Measurements from ENCODE around the gene RNF19B. TPM values are rescaled to one million over a fixed set of nuclear protein-coding genes. Genes with fewer than 3 reads are reported as not detected.

The RNF19B gene
- total and polyA plus RNA-seq, 10 of the 15 experiments (the other 5 are each of a cell fraction or from before 2014, with no cell fraction given) = 2.8 to 32.6 (median 16.6) TPM

- TF ChIP-seq MXI1 (IDR thresholded peaks at IDR 0.05; ENCODE audit: low read depth, low read length) (no peak), ASH2L (IDR thresholded peaks at IDR 0.05; ENCODE audit: borderline replicate concordance, low read depth) (no peak), RBBP5 (conservative IDR thresholded peaks at IDR 0.05) (no peak)
- Histone ChIP-seq H3K4me1 (ENCODE audit: control insufficient read depth, insufficient read depth, low read length) (no peaks in the 10 kb centered on the region), H4K20me1 (ENCODE audit: control insufficient read depth, insufficient read depth) (no peaks in the 10 kb centered on the region), H3K27me3 (replicated peaks in 1 of 2; ENCODE audit: control insufficient read depth in 2 of 2, insufficient read depth in 2 of 2, low read length in 1 of 2) (no peaks in the 10 kb centered on the region), H3K79me2 (ENCODE audit: control insufficient read depth, insufficient read depth, low read length) (no peaks in the 10 kb centered on the region), H2AFZ (ENCODE audit: control insufficient read depth, low read depth, low read length) (no peak overlapping the region), H3K36me3 (ENCODE audit: control insufficient read depth in 2 of 2, insufficient read depth in 2 of 2, low read length in 1 of 2) (peaks cover 5 to 7% of the 10 kb centered on the region in 2 experiments; a peak in 3 of 4 replicates), H3K4me3 (no peak overlapping the region), H3K4me2 (ENCODE audit: control insufficient read depth, insufficient read depth) (no peak overlapping the region), H3K9ac (ENCODE audit: control insufficient read depth, insufficient read depth, low read length) (no peak overlapping the region), H3K27ac (ENCODE audit: control insufficient read depth, insufficient read depth) (no peak overlapping the region), H3K9me3 (replicated peaks; ENCODE audit: control insufficient read depth, insufficient read depth, low read length) (no peaks in the 10 kb centered on the region)
- ChIA-PET POLR2A (interaction anchor here (1.9 kb wide), 1 partner anchor 30 kb away, joined by 5 read pairs; the partner anchor contains the start of gene RNF19B), CTCF (interaction anchor here (0.7 to 8.1 kb wide), 37 partner anchors 9 to 429 kb away, joined by 3 to 183 read pairs (median 6); partner anchors contain the start of gene AZIN2), SMC1A (ENCODE audit: uncharacterized antibody, unreplicated experiment) (interaction anchor here (0.7 to 8.4 kb wide), 19 partner anchors 10 to 193 kb away, joined by 3 to 110 read pairs (median 7); no protein-coding TSS in a partner anchor), RAD21 (ENCODE audit: unreplicated experiment) (interaction anchor here (0.7 to 5.4 kb wide), 18 partner anchors 13 to 193 kb away, joined by 3 to 67 read pairs (median 4); partner anchors contain the start of gene RNF19B)
- intact Hi-C loops (cut with micrococcal nuclease; ENCODE audit: unreplicated experiment) = loop anchor here (1.0 kb wide), 3 partner anchors 73 to 152 kb away; no protein-coding TSS in a partner anchor
- in situ Hi-C loops (cut with MboI) = loop anchor here (5.0 to 25.0 kb wide), 3 partner anchors 73 to 678 kb away; no protein-coding TSS in a partner anchor
- 66% methylated on average over 3 of the region's 3 CpGs for WGBS (ENCODE audit: insufficient coverage, insufficient replicate concordance, low lambda C conversion rate, missing lambda C conversion rate)
- no peak for FAIRE-seq
- ATAC-seq = peak; percentile 46
- no TSS peak for BruUV-seq (replicated peaks)
- no peak for DNase-seq (ENCODE audit: low read depth, low spot score)
Observed at GRCh38 chr1:32933742-32934322, 30.8 kb downstream of the RNF19B start.

GRCh38 chr1:32931760-32932159, 32.8 kb downstream of the RNF19B start:
- no peaks in the 10 kb centered on the region for H3K9me3 ChIP-seq (replicated peaks; ENCODE audit: control insufficient read depth, insufficient read depth, low read length)
- in situ Hi-C loops (cut with MboI) = loop anchor here (5.0 to 25.0 kb wide), 3 partner anchors 76 to 681 kb away; no protein-coding TSS in a partner anchor
- no peak overlapping the region for H3K27ac ChIP-seq (ENCODE audit: control insufficient read depth, insufficient read depth)
- FAIRE-seq (no peak), ATAC-seq (no peak), DNase-seq (ENCODE audit: low read depth, low spot score) (no peak)
- peaks cover 0 to 2% of the 10 kb centered on the region in 2 experiments; a peak in 1 of 4 replicates for H3K36me3 ChIP-seq (ENCODE audit: control insufficient read depth in 2 of 2, insufficient read depth in 2 of 2, low read length in 1 of 2)
- POLR2A ChIA-PET = interaction anchor here (0.9 to 1.0 kb wide), 2 partner anchors 29 to 150 kb away, joined by 3 read pairs; no protein-coding TSS in a partner anchor
- H3K4me1 ChIP-seq (ENCODE audit: control insufficient read depth, insufficient read depth, low read length) = no peaks in the 10 kb centered on the region
- H3K79me2 ChIP-seq (ENCODE audit: control insufficient read depth, insufficient read depth, low read length) = no peaks in the 10 kb centered on the region
- no peak overlapping the region for H3K9ac ChIP-seq (ENCODE audit: control insufficient read depth, insufficient read depth, low read length)
- intact Hi-C loops (cut with micrococcal nuclease; ENCODE audit: unreplicated experiment) = no loop called here
- SMC1A ChIA-PET (ENCODE audit: uncharacterized antibody, unreplicated experiment) = interaction anchor here (0.7 to 8.4 kb wide), 13 partner anchors 9 to 156 kb away, joined by 3 to 110 read pairs (median 4); no protein-coding TSS in a partner anchor
- no TSS peak for BruUV-seq (replicated peaks)
- no peaks in the 10 kb centered on the region for H3K27me3 ChIP-seq (replicated peaks in 1 of 2; ENCODE audit: control insufficient read depth in 2 of 2, insufficient read depth in 2 of 2, low read length in 1 of 2)
- no peak overlapping the region for H3K4me2 ChIP-seq (ENCODE audit: control insufficient read depth, insufficient read depth)
- RAD21 ChIA-PET (ENCODE audit: unreplicated experiment) = interaction anchor here (0.7 to 5.4 kb wide), 5 partner anchors 19 to 156 kb away, joined by 3 to 67 read pairs (median 9); no protein-coding TSS in a partner anchor
- H4K20me1 ChIP-seq (ENCODE audit: control insufficient read depth, insufficient read depth) = no peaks in the 10 kb centered on the region
- 0% methylated on average over 1 of the region's 1 CpG for WGBS (ENCODE audit: insufficient coverage, insufficient replicate concordance, low lambda C conversion rate, missing lambda C conversion rate)
- no peak overlapping the region for H2AFZ ChIP-seq (ENCODE audit: control insufficient read depth, low read depth, low read length)
- H3K4me3 ChIP-seq = no peak overlapping the region
- CTCF ChIA-PET = interaction anchor here (0.7 to 8.1 kb wide), 19 partner anchors 11 to 219 kb away, joined by 3 to 183 read pairs (median 7); no protein-coding TSS in a partner anchor
- no peak for TF ChIP-seq RB1 (IDR thresholded peaks at IDR 0.05; ENCODE audit: borderline replicate concordance)
- no peak for TF ChIP-seq MXI1 (IDR thresholded peaks at IDR 0.05; ENCODE audit: low read depth, low read length)
- TF ChIP-seq PRDM15 (CRISPR knock-in tag; IDR thresholded peaks at IDR 0.05) = no peak
- TF ChIP-seq YY1 (IDR thresholded peaks at IDR 0.05; ENCODE audit: low read depth, low read length) = no peak
- no peak for TF ChIP-seq CHD2 (IDR thresholded peaks at IDR 0.05; ENCODE audit: borderline replicate concordance, low read depth, low read length)
- no peak for TF ChIP-seq CREB1 (IDR thresholded peaks at IDR 0.05; ENCODE audit: low read depth)
- no peak for TF ChIP-seq GATAD2B (conservative IDR thresholded peaks at IDR 0.05; ENCODE audit: low read depth)
- TF ChIP-seq USF2 (IDR thresholded peaks at IDR 0.05; ENCODE audit: borderline replicate concordance, low read depth, low read length) = no peak
- no peak for TF ChIP-seq SPI1 (IDR thresholded peaks at IDR 0.05; ENCODE audit: borderline replicate concordance, insufficient read depth, low read depth, low read length)
